HG03095 (cell line): ENCODE results near the gene CNOT1.
"Not testable (repeated sequence)": the region's sequence is repeated elsewhere in the genome, so short reads cannot be mapped to it uniquely, and the experiment has no call there.

ENCODE experiments used
- ATAC-seq: cut with Tn5 transposase; IDR thresholded peaks from one replicate; pipeline ENCODE4 v1.9.1; 2021; ENCODE audit warnings: moderate library complexity; ENCODE audit not compliant: unreplicated experiment

CNOT1 gene

GRCh38 chr16:58582971-58583765 is 46.5 kb downstream of the CNOT1 start:
- ATAC-seq: no peak

- ATAC-seq: no peak
Measured at GRCh38 chr16:58582133-58582532, 47.5 kb downstream of the CNOT1 start.

GRCh38 chr16:58579587-58579986 is 50.0 kb downstream of the CNOT1 start:
- no peak for ATAC-seq

- ATAC-seq: no peak
Measured at GRCh38 chr16:58578642-58579041, 51.0 kb downstream of the CNOT1 start.

GRCh38 chr16:58577141-58577540 is 52.5 kb downstream of the CNOT1 start:
- ATAC-seq: no peak

- ATAC-seq: no peak
Measured at GRCh38 chr16:58574895-58575294, 54.7 kb downstream of the CNOT1 start.

GRCh38 chr16:58565697-58566096 is 63.9 kb downstream of the CNOT1 start:
- not testable (repeated sequence) for ATAC-seq

- no peak for ATAC-seq
Measured at GRCh38 chr16:58563775-58564174, 65.9 kb downstream of the CNOT1 start.

- no peak for ATAC-seq
Measured at GRCh38 chr16:58563235-58563634, 66.4 kb downstream of the CNOT1 start.

GRCh38 chr16:58556678-58557077 is 72.9 kb downstream of the CNOT1 start:
- ATAC-seq: no peak

- ATAC-seq: no peak
Measured at GRCh38 chr16:58551496-58551895, 78.1 kb downstream of the CNOT1 start.

GRCh38 chr16:58548378-58548777 is 81.2 kb downstream of the CNOT1 start:
- no peak for ATAC-seq

GRCh38 chr16:58543685-58544084 is 85.9 kb downstream of the CNOT1 start:
- ATAC-seq: no peak

- no peak for ATAC-seq
Measured at GRCh38 chr16:58542291-58542690, 87.3 kb downstream of the CNOT1 start.

GRCh38 chr16:58541711-58542110 is 87.9 kb downstream of the CNOT1 start:
- no peak for ATAC-seq

GRCh38 chr16:58537124-58537906 is 92.3 kb downstream of the CNOT1 start:
- no peak for ATAC-seq

- no peak for ATAC-seq
Measured at GRCh38 chr16:58536278-58536677, 93.3 kb downstream of the CNOT1 start.

- no peak for ATAC-seq
Measured at GRCh38 chr16:58535100-58535499, 94.5 kb downstream of the CNOT1 start.

- no peak for ATAC-seq
Measured at GRCh38 chr16:58533751-58534470, 95.7 kb downstream of the CNOT1 start.

GRCh38 chr16:58532414-58532813 is 97.2 kb downstream of the CNOT1 start:
- no peak for ATAC-seq

GRCh38 chr16:58530179-58530578 is 99.4 kb downstream of the CNOT1 start:
- ATAC-seq: no peak

GRCh38 chr16:58519707-58520106 is 109.9 kb downstream of the CNOT1 start:
- ATAC-seq: no peak
